ENCODE data around the gene CYP2C19.
"Not testable (repeated sequence)": the region's sequence is repeated elsewhere in the genome, so short reads cannot be mapped to it uniquely, and the experiment has no call there.

Gene CYP2C19

GRCh38 chr10:94762393-94762792, at the start of gene CYP2C19:
TSS of gene CYP2C19 (plus strand) at chr10:94762681. CDS start at chr10:94762706, 25 bp downstream.
- DNase-seq, result no peak

GRCh38 chr10:94725871-94726270, 36.6 kb upstream of the CYP2C19 start:
- DNase-seq, result no peak

GRCh38 chr10:94735197-94735596, 27.3 kb upstream of the CYP2C19 start:
- no peak for DNase-seq

- no peak for DNase-seq
Measured at GRCh38 chr10:94738588-94738987, 23.9 kb upstream of the CYP2C19 start.

- no peak for DNase-seq
Measured at GRCh38 chr10:94747137-94747536, 15.3 kb upstream of the CYP2C19 start.

GRCh38 chr10:94747838-94748237, 14.6 kb upstream of the CYP2C19 start:
- DNase-seq, result no peak

GRCh38 chr10:94757916-94758315, 4.6 kb upstream of the CYP2C19 start:
- no peak for DNase-seq

- DNase-seq, result no peak
Measured at GRCh38 chr10:94760586-94761178, 1.8 kb upstream of the CYP2C19 start.

GRCh38 chr10:94775425-94775824, 12.9 kb downstream of the CYP2C19 start:
- not testable (repeated sequence) for DNase-seq

- DNase-seq, result no peak
Measured at GRCh38 chr10:94777886-94778458, 15.5 kb downstream of the CYP2C19 start.

- no peak for DNase-seq
Measured at GRCh38 chr10:94780844-94781243, 18.4 kb downstream of the CYP2C19 start.

- DNase-seq, result no peak
Measured at GRCh38 chr10:94784256-94784655, 21.8 kb downstream of the CYP2C19 start.

- DNase-seq, result no peak
Measured at GRCh38 chr10:94785211-94785610, 22.7 kb downstream of the CYP2C19 start.

GRCh38 chr10:94800551-94800950, 38.1 kb downstream of the CYP2C19 start:
- not testable (repeated sequence) for DNase-seq

- DNase-seq, result no peak
Measured at GRCh38 chr10:94803307-94803706, 40.8 kb downstream of the CYP2C19 start.

GRCh38 chr10:94830025-94830424, 67.5 kb downstream of the CYP2C19 start:
- DNase-seq, result not testable (repeated sequence)

GRCh38 chr10:94846204-94846603, 83.7 kb downstream of the CYP2C19 start:
- no peak for DNase-seq

- no peak for DNase-seq
Measured at GRCh38 chr10:94850766-94851165, 88.3 kb downstream of the CYP2C19 start.

GRCh38 chr10:94851263-94851662, 88.8 kb downstream of the CYP2C19 start:
- DNase-seq, result no peak

GRCh38 chr10:94852438-94852837, 90.0 kb downstream of the CYP2C19 start:
- DNase-seq, result no peak

- no peak for DNase-seq
Measured at GRCh38 chr10:94853065-94853464, 90.6 kb downstream of the CYP2C19 start.

GRCh38 chr10:94858005-94858404, 95.5 kb downstream of the CYP2C19 start:
- no peak for DNase-seq

GRCh38 chr10:94859086-94859485, 96.6 kb downstream of the CYP2C19 start:
- no peak for DNase-seq

- DNase-seq, result no peak
Measured at GRCh38 chr10:94878649-94879048, 116.2 kb downstream of the CYP2C19 start.

GRCh38 chr10:94879214-94879613, 116.7 kb downstream of the CYP2C19 start:
- no peak for DNase-seq

Data from CD4-positive, alpha-beta T cell treated with Interleukin-10 for 1 hour (primary cell).